ENCODE measurements around the gene C2CD3. TPM values are rescaled to one million over a fixed set of nuclear protein-coding genes. Genes with fewer than 3 reads are reported as not detected.

C2CD3 gene
- total RNA-seq, 1 donor from 2014 or later, result 23.9 TPM

DNA sequence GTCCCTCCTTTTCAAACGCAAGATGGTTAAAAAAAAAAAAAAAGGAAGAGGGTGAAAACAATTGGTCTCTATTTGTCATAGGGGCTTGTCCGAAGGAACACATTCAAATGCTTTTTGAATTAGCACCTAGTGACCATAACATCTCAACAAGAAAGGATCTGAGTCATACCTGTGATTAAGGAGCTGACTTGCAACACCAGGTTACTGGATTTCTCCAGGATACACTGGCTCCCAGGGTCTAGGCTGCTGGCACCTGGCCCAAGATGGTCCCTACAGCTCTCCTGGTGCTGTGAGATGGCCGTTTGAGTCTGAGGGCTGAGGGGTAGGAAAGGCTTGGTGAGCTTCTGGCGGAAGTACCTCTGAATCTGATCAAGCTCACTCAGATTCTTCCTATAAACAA lies 133.5 kb downstream of the C2CD3 start:
- Mint-ChIP-seq H3K27me3 (ENCODE audit: unreplicated experiment) (no peaks in the 10 kb centered on the region), H3K4me1 (ENCODE audit: unreplicated experiment) (no peaks in the 10 kb centered on the region), H3K9me3 (ENCODE audit: unreplicated experiment) (no peaks in the 10 kb centered on the region), H3K27ac (ENCODE audit: unreplicated experiment) (no peak overlapping the region), H3K36me3 (ENCODE audit: low read depth, unreplicated experiment) (peaks cover 28% of the 10 kb centered on the region), H3K4me3 (ENCODE audit: unreplicated experiment) (no peak overlapping the region)
- DNase-seq (ENCODE audit: low spot score), result no peak
- TF ChIP-seq, protein P1, sequence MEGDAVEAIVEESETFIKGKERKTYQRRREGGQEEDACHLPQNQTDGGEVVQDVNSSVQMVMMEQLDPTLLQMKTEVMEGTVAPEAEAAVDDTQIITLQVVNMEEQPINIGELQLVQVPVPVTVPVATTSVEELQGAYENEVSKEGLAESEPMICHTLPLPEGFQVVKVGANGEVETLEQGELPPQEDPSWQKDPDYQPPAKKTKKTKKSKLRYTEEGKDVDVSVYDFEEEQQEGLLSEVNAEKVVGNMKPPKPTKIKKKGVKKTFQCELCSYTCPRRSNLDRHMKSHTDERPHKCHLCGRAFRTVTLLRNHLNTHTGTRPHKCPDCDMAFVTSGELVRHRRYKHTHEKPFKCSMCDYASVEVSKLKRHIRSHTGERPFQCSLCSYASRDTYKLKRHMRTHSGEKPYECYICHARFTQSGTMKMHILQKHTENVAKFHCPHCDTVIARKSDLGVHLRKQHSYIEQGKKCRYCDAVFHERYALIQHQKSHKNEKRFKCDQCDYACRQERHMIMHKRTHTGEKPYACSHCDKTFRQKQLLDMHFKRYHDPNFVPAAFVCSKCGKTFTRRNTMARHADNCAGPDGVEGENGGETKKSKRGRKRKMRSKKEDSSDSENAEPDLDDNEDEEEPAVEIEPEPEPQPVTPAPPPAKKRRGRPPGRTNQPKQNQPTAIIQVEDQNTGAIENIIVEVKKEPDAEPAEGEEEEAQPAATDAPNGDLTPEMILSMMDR (IDR thresholded peaks at IDR 0.05; ENCODE audit: unreplicated experiment), result no peak

GRCh38 chr11:74035264-74035663 lies 135.5 kb downstream of the C2CD3 start:
- Mint-ChIP-seq H3K9me3 (ENCODE audit: unreplicated experiment) (no peaks in the 10 kb centered on the region), H3K4me1 (ENCODE audit: unreplicated experiment) (no peaks in the 10 kb centered on the region), H3K27me3 (ENCODE audit: unreplicated experiment) (no peaks in the 10 kb centered on the region), H3K27ac (ENCODE audit: unreplicated experiment) (no peak overlapping the region), H3K36me3 (ENCODE audit: low read depth, unreplicated experiment) (peaks cover 17% of the 10 kb centered on the region), H3K4me3 (ENCODE audit: unreplicated experiment) (no peak overlapping the region)
- TF ChIP-seq, protein P1 (IDR thresholded peaks at IDR 0.05; ENCODE audit: unreplicated experiment), result no peak
- DNase-seq (ENCODE audit: low spot score), result no peak

DNA sequence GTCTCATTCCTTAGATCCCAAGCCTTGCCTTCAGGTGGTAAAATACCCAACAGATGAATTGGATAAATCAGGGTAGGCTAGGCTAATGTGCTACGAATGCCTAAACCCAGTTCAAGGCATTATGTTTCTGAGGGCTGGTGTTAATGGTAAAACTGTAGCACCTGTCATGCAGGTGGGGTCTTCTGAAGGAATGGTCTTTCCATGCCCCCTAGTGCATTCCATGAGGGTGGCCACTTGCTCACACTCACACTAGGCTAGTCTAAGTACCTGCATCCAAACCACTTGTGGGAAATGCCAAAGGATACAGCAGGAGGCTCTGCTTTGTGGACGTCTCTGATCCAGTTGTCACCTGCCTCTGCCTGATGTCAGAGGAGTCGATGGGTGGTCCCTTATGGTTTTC lies 137.8 kb downstream of the C2CD3 start:
- Mint-ChIP-seq H3K27me3 (ENCODE audit: unreplicated experiment) (no peaks in the 10 kb centered on the region), H3K36me3 (ENCODE audit: low read depth, unreplicated experiment) (peaks cover 16% of the 10 kb centered on the region), H3K4me3 (ENCODE audit: unreplicated experiment) (no peak overlapping the region), H3K9me3 (ENCODE audit: unreplicated experiment) (no peaks in the 10 kb centered on the region), H3K27ac (ENCODE audit: unreplicated experiment) (no peak overlapping the region), H3K4me1 (ENCODE audit: unreplicated experiment) (no peaks in the 10 kb centered on the region)
- no peak for DNase-seq (ENCODE audit: low spot score)
- TF ChIP-seq, protein P1 (IDR thresholded peaks at IDR 0.05; ENCODE audit: unreplicated experiment), result no peak

DNA sequence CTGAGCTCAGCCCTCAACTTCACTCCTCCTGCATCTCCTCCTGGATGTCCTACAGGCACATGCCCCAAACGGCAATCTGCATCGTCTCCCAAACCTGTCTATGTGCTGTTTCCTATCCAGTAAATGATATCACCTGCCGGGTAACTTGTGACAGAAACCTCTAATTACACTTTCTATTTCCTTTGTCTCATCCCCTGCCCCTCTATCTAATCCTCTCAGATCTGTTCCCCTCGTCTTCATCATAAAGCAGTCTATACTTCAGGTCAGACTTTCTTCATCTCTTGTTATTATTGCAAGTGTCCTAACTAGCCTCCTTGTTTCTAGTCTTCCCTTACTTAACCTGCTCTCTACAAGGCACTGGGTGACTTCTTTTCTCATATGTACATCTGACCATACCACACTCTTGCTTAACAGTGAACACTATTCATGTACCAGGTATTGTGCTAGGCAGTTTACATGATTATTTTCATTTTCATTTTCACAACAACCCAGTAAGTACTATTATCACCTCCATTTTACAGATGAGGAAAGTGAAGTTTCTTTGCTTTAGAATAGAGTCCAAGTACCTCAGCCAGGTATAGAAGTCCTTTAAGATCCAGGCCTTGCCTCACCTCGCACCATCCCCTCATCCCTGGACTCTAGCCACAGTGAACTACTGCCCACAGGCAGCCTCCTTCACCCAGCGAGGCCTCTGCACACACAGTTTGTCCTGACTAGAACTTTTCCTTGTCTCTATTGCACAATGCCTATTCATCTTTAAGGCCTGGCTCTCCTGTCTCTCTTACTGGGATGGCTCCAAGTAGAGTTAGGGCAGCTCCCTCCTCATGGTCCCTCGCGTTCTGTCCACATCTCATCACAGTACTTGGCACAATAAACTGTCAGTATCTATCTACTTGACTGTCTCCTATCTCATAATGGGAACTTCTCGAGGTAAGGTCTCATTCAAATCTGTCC lies 139.8 kb downstream of the C2CD3 start:
- no peak for DNase-seq (ENCODE audit: low spot score)
- H3K4me3 Mint-ChIP-seq (ENCODE audit: unreplicated experiment), result no peak overlapping the region
- no peak overlapping the region for H3K27ac Mint-ChIP-seq (ENCODE audit: unreplicated experiment)
- no peaks in the 10 kb centered on the region for H3K27me3 Mint-ChIP-seq (ENCODE audit: unreplicated experiment)
- H3K9me3 Mint-ChIP-seq (ENCODE audit: unreplicated experiment), result no peaks in the 10 kb centered on the region
- H3K4me1 Mint-ChIP-seq (ENCODE audit: unreplicated experiment), result no peaks in the 10 kb centered on the region
- H3K36me3 Mint-ChIP-seq (ENCODE audit: low read depth, unreplicated experiment), result peaks cover 6% of the 10 kb centered on the region
- TF ChIP-seq, protein P1 (IDR thresholded peaks at IDR 0.05; ENCODE audit: unreplicated experiment), result no peak

Measured in endothelial cell (in vitro differentiated cells).